GM12891 (cell line): ENCODE data around the gene DNAJB4.

Experiments used
- PAX5 ChIP-seq: IDR thresholded peaks from 2 replicates; pipeline ENCODE4 v1.6.1; 2011; ENCODE audit warnings: low read length, moderate library complexity, mild to moderate bottlenecking; ENCODE audit not compliant: insufficient read depth, severe bottlenecking
- POLR2A ChIP-seq: IDR thresholded peaks from 2 replicates; pipeline ENCODE4 v1.6.1; 2011; ENCODE audit warnings: low read depth, low read length, control low read depth
- POLR2AphosphoS5 ChIP-seq: IDR thresholded peaks from 2 replicates; pipeline ENCODE4 v1.6.1; 2011; ENCODE audit warnings: low read depth, low read length, control low read depth
- SPI1 ChIP-seq: IDR thresholded peaks from 2 replicates; pipeline ENCODE4 v1.6.1; 2011; ENCODE audit warnings: low read depth, low read length, control low read depth
- TAF1 ChIP-seq: IDR thresholded peaks from 2 replicates; pipeline ENCODE4 v1.6.1; 2011; ENCODE audit warnings: low read depth, low read length, control low read depth

GRCh38 chr1:78019024-78019423 is 14.3 kb downstream of the DNAJB4 start:
- TF ChIP-seq POLR2A, result no peak
- no peak for TF ChIP-seq SPI1
- no peak for TF ChIP-seq POLR2AphosphoS5
- TF ChIP-seq TAF1, result no peak
- TF ChIP-seq PAX5, result no peak
